ENCODE results near the gene CDK18.

- TF ChIP-seq, protein P1, sequence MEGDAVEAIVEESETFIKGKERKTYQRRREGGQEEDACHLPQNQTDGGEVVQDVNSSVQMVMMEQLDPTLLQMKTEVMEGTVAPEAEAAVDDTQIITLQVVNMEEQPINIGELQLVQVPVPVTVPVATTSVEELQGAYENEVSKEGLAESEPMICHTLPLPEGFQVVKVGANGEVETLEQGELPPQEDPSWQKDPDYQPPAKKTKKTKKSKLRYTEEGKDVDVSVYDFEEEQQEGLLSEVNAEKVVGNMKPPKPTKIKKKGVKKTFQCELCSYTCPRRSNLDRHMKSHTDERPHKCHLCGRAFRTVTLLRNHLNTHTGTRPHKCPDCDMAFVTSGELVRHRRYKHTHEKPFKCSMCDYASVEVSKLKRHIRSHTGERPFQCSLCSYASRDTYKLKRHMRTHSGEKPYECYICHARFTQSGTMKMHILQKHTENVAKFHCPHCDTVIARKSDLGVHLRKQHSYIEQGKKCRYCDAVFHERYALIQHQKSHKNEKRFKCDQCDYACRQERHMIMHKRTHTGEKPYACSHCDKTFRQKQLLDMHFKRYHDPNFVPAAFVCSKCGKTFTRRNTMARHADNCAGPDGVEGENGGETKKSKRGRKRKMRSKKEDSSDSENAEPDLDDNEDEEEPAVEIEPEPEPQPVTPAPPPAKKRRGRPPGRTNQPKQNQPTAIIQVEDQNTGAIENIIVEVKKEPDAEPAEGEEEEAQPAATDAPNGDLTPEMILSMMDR (IDR thresholded peaks at IDR 0.05) = peak; percentile 73 to 97 (median 86)
- no peak for TF ChIP-seq POLR2A (IDR thresholded peaks at IDR 0.05)
Observed at GRCh38 chr1:205528887-205529825, 24.7 kb downstream of the CDK18 start.

Data from adrenal gland (tissue), 5 donors.